Parathyroid adenoma (tissue), 2 donors: Measurements from ENCODE around the gene SIRPG.

Source experiments
- H2AFZ ChIP-seq: fragments of 300-600 bp; sonication (generic); one replicate; pipeline ENCODE4 v1.7.0; 2017; ENCODE audit warnings: antibody characterized with exemption, mild to moderate bottlenecking
- H3K27ac ChIP-seq: fragments of 300-600 bp; sonication (generic); one replicate; pipeline ENCODE4 v1.7.0; 2017
- H3K27me3 ChIP-seq: fragments of 300-600 bp; sonication (generic); one replicate; pipeline ENCODE4 v1.7.0; 2017; ENCODE audit warnings: low read length; ENCODE audit not compliant: control insufficient read depth, insufficient read depth
- H3K36me3 ChIP-seq: fragments of 300-600 bp; sonication (generic); one replicate; pipeline ENCODE4 v1.7.0; 2017; ENCODE audit warnings: low read length; ENCODE audit not compliant: control insufficient read depth, insufficient read depth
- H3K4me1 ChIP-seq: fragments of 300-600 bp; sonication (generic); one replicate; pipeline ENCODE4 v1.7.0; 2017; ENCODE audit warnings: control low read depth
- H3K4me2 ChIP-seq: fragments of 300-600 bp; sonication (generic); one replicate; pipeline ENCODE4 v1.7.0; 2017; ENCODE audit warnings: low read length
- H3K4me3 ChIP-seq: fragments of 300-600 bp; sonication (generic); one replicate; pipeline ENCODE4 v1.7.0; 2017; ENCODE audit warnings: low read depth, low read length
- H3K79me2 ChIP-seq: fragments of 300-600 bp; sonication (generic); one replicate; pipeline ENCODE4 v1.7.0; 2017; ENCODE audit warnings: control low read depth
- H3K9ac ChIP-seq: fragments of 300-600 bp; sonication (generic); one replicate; pipeline ENCODE4 v1.7.0; 2017; ENCODE audit warnings: mild to moderate bottlenecking
- H3K9me3 ChIP-seq: fragments of 300-600 bp; sonication (generic); one replicate; pipeline ENCODE4 v1.7.0; 2017; ENCODE audit warnings: low read length; ENCODE audit not compliant: control insufficient read depth
- CTCF ChIP-seq: fragments of 300-600 bp; sonication (generic); IDR thresholded peaks from one replicate; pipeline ENCODE4 v1.7.0; 2017; ENCODE audit warnings: antibody characterized with exemption, mild to moderate bottlenecking
- donor health status: primary hyperparathyroidism.

SIRPG gene

DNA sequence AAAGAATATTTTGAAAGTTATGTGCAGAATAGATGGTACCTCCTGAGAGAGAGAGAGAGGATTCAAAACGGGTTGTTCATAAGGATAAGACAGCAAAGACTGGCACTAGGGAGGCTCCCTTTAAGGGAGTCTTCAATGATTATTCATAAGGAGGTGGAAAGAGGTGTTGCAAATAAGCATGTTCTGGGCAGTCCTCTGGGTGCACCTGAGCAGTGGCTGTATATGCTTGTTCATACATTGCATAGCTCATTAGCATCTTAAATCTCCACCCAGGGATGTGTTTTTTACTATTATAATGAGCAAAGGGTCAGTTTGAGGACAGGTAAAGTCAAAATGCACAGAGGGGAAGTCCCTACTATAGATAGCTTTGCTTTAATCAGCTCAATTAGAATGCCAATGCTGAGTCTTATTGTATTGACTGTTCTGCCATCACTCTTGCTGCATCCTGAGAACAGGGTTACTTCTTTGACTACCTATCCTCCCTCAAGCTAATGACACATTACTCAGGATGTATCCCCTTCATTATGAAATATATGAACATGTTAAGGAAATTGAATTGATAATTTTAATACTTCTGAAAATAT lies 10.0 kb upstream of the SIRPG start:
- no peaks in the 10 kb centered on the region for H3K4me1 ChIP-seq
- no peak overlapping the region for H3K4me2 ChIP-seq
- H3K27ac ChIP-seq = no peak overlapping the region
- H2AFZ ChIP-seq = no peak overlapping the region
- no peaks in the 10 kb centered on the region for H3K9me3 ChIP-seq
- H3K36me3 ChIP-seq = no peaks in the 10 kb centered on the region
- TF ChIP-seq CTCF = no peak
- no peaks in the 10 kb centered on the region for H3K27me3 ChIP-seq
- no peak overlapping the region for H3K9ac ChIP-seq
- no peaks in the 10 kb centered on the region for H3K79me2 ChIP-seq
- no peak overlapping the region for H3K4me3 ChIP-seq

- Histone ChIP-seq H3K4me1 (no peaks in the 10 kb centered on the region), H3K27me3 (no peaks in the 10 kb centered on the region), H3K9ac (no peak overlapping the region), H2AFZ (no peak overlapping the region), H3K4me2 (no peak overlapping the region), H3K9me3 (no peaks in the 10 kb centered on the region), H3K4me3 (no peak overlapping the region), H3K79me2 (no peaks in the 10 kb centered on the region), H3K27ac (no peak overlapping the region), H3K36me3 (no peaks in the 10 kb centered on the region)
- TF ChIP-seq CTCF = no peak
These were observed 9.2 kb upstream of the SIRPG start for GRCh38 chr20:1666802-1667201.

DNA sequence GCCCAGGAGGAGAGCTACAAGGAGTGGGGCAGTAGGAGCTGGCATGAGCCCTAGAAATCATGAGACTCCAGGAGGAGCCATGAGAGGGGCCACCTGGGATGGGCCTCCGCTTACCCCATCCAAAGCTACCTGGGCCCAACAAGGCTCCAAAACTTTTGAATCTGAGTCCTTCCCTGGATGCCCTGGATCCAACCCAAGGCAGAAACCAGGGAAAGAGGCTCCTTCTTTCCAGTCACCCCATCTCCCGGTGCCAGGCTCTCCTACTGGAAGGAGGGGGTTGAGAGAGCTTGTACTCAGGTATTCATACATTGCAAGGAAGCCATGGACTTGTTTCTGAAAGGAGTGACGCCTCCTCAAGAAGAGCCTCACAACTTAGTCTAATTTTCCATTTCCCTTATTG lies 7.8 kb upstream of the SIRPG start:
- H3K4me2 ChIP-seq = no peak overlapping the region
- no peaks in the 10 kb centered on the region for H3K9me3 ChIP-seq
- H3K4me1 ChIP-seq = no peaks in the 10 kb centered on the region
- H3K27ac ChIP-seq = no peak overlapping the region
- H3K9ac ChIP-seq = no peak overlapping the region
- TF ChIP-seq CTCF = no peak
- no peak overlapping the region for H3K4me3 ChIP-seq
- no peaks in the 10 kb centered on the region for H3K27me3 ChIP-seq
- H3K36me3 ChIP-seq = no peaks in the 10 kb centered on the region
- H2AFZ ChIP-seq = no peak overlapping the region
- H3K79me2 ChIP-seq = no peaks in the 10 kb centered on the region

DNA sequence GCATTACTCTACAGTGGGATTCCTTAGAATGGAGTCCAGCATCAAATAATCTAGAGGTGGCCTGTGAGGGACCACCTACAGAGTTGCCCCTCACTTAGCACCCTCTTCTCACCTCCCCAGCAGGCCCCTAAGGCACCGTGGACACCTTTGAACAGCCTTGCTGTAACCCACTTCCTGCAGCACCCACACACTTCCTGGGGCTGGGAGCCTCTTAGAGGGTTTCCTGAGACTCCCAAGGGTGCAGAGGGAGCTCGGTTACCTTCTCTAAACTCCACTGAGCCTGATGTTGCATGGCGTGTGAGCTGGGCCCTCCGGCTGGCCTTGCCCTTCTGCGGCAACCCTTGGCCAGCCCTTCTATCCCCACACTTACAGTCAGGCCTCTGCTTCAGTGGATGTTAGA lies 7.3 kb upstream of the SIRPG start:
- no peaks in the 10 kb centered on the region for H3K4me1 ChIP-seq
- no peak for TF ChIP-seq CTCF
- no peaks in the 10 kb centered on the region for H3K79me2 ChIP-seq
- H3K4me3 ChIP-seq = no peak overlapping the region
- H3K36me3 ChIP-seq = no peaks in the 10 kb centered on the region
- no peak overlapping the region for H3K4me2 ChIP-seq
- no peak overlapping the region for H3K9ac ChIP-seq
- H3K27me3 ChIP-seq = no peaks in the 10 kb centered on the region
- H2AFZ ChIP-seq = no peak overlapping the region
- H3K27ac ChIP-seq = no peak overlapping the region
- H3K9me3 ChIP-seq = no peaks in the 10 kb centered on the region

- Histone ChIP-seq H3K9ac (no peak overlapping the region), H3K27ac (no peak overlapping the region), H3K36me3 (no peaks in the 10 kb centered on the region), H3K79me2 (no peaks in the 10 kb centered on the region), H3K4me2 (no peak overlapping the region), H3K4me1 (no peaks in the 10 kb centered on the region), H2AFZ (no peak overlapping the region), H3K9me3 (no peaks in the 10 kb centered on the region), H3K27me3 (no peaks in the 10 kb centered on the region), H3K4me3 (no peak overlapping the region)
- TF ChIP-seq CTCF = no peak
These were observed 6.3 kb upstream of the SIRPG start for GRCh38 chr20:1663917-1664316.
